Activated naive CD4-positive, alpha-beta T cell treated with anti-CD3 and anti-CD28 coated beads, Interleukin-2, amount 10 ng/mL, durations not matched to agents 7 days and 5 days (primary cell): Measurements from ENCODE around the gene LMO1.

Experiments used
- CTCF ChIA-PET: fragments of 350-600 bp; sonication (Branson Sonifier 250); formaldehyde crosslinking; loops from one replicate; lab custom pipeline; 2021; ENCODE audit warnings: antibody characterized with exemption; lab: Charles Lee
- DNase-seq: peaks from one replicate; pipeline ENCODE4 v3.0.0-alpha.2; 2020
- H3K27ac Mint-ChIP-seq: one replicate; pipeline ENCODE4 v1.8.0; 2021; ENCODE audit warnings: mild to moderate bottlenecking, moderate library complexity, mixed read lengths
- H3K27me3 Mint-ChIP-seq: one replicate; pipeline ENCODE4 v1.8.0; 2021; ENCODE audit warnings: mild to moderate bottlenecking, mixed read lengths
- H3K36me3 Mint-ChIP-seq: one replicate; pipeline ENCODE4 v1.8.0; 2021; ENCODE audit warnings: mixed read lengths
- H3K4me1 Mint-ChIP-seq: one replicate; pipeline ENCODE4 v1.8.0; 2021; ENCODE audit warnings: mixed read lengths
- H3K4me3 Mint-ChIP-seq: one replicate; pipeline ENCODE4 v1.8.0; 2021; ENCODE audit warnings: mild to moderate bottlenecking, moderate library complexity, mixed read lengths
- H3K9me3 Mint-ChIP-seq: one replicate; pipeline ENCODE4 v1.8.0; 2021; ENCODE audit warnings: mixed read lengths

The LMO1 gene

DNA sequence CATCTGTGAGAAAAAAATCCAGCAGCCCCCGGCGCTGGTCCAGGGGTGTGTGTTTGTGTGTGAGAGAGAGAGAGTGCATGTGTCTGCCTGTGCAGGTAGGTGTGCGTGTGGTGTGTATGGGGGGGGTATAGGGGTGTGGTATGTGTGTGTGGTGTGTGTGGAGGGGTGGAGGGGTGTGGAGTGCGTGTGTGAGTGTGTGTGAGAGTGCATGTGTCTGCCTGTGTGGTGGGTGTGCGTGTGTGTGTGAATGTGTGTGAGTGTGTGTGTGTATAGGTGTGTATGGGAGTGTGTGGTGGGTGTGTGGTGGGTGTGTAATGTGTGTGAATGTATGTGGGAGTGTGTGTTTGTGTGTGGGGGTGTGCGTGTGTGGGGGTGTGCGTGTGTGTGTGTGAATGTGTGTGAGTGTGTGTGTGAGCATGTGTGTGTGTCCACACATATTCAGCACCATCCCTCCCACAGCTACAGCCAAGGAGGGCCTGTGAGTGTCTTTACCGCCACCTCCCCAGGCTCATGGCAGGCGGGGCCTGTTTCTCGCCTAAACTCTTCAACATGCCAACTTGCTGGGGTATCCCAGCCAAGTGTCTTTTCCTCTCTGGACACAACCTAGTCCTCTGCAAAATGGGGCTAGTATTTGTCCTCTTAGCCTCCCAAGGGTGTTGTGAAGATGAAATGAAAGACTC is 11.9 kb downstream of the LMO1 start:
- peak; percentile 10 for DNase-seq
- no peaks in the 10 kb centered on the region for H3K9me3 Mint-ChIP-seq
- no peak overlapping the region for H3K4me3 Mint-ChIP-seq
- H3K36me3 Mint-ChIP-seq = no peaks in the 10 kb centered on the region
- no peaks in the 10 kb centered on the region for H3K4me1 Mint-ChIP-seq
- peaks cover 12% of the 10 kb centered on the region for H3K27me3 Mint-ChIP-seq
- CTCF ChIA-PET = no interaction called here
- no peak overlapping the region for H3K27ac Mint-ChIP-seq

DNA sequence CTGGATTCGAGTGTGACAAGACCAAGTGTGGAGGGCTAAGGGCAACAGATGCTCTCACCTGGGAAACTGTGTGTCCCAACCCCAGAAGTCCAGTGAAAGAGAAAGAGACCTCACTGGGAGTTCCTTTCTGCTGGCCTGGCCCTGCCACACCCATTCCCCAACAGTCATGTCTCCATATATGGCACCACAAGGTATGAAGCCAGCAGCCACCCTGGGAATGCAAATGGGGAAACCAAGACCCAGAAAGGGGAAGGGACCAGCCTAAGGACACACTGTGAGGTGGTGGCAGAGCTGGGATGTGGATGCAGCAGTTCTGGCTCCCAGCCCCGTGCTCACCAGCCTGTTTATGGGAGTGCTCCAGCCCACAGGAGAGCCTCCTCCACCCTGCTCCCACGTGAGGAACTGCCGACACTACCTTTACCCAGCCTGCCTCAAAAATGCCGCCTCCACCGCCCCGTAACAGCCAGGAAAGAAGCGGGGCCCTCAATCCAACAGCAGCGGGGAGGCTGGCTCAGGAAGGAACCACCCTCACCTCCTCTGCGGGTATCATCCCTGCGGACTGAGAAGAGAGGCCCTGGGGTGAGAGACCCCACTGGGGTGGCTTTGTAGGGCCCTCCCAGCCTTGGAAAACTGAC is 12.6 kb downstream of the LMO1 start:
- CTCF ChIA-PET = no interaction called here
- DNase-seq = peak; percentile 10
- no peaks in the 10 kb centered on the region for H3K9me3 Mint-ChIP-seq
- no peaks in the 10 kb centered on the region for H3K4me1 Mint-ChIP-seq
- no peak overlapping the region for H3K4me3 Mint-ChIP-seq
- H3K27ac Mint-ChIP-seq = no peak overlapping the region
- peaks cover 12% of the 10 kb centered on the region for H3K27me3 Mint-ChIP-seq
- no peaks in the 10 kb centered on the region for H3K36me3 Mint-ChIP-seq

DNA sequence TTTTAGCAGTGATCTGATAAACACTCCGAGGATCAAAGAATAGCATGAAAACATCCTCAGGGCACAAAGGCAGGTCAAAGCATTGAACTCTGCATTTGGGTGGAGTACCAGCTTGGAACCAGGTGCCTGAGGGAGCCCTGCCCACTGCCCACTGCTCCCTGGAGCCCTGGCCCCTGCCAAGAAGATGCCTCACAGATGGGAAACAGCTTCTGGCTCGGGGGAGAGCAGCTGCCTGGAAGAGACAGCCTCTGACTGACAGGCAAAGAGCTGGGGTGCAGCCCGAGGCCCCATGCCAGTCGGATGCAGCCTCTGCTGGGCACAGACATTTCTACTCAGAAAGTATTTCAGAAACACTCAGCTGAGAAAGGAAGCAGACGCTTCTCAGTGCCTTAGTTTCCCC is 13.2 kb downstream of the LMO1 start:
- Mint-ChIP-seq H3K4me3 (no peak overlapping the region), H3K9me3 (no peaks in the 10 kb centered on the region), H3K27me3 (peaks cover 12% of the 10 kb centered on the region), H3K27ac (no peak overlapping the region), H3K4me1 (no peaks in the 10 kb centered on the region), H3K36me3 (no peaks in the 10 kb centered on the region)
- CTCF ChIA-PET = interaction anchor here (1.2 kb wide), 1 partner anchor 13 kb away, joined by 6 read pairs; the partner anchor contains the start of gene LMO1
- DNase-seq = no peak

DNA sequence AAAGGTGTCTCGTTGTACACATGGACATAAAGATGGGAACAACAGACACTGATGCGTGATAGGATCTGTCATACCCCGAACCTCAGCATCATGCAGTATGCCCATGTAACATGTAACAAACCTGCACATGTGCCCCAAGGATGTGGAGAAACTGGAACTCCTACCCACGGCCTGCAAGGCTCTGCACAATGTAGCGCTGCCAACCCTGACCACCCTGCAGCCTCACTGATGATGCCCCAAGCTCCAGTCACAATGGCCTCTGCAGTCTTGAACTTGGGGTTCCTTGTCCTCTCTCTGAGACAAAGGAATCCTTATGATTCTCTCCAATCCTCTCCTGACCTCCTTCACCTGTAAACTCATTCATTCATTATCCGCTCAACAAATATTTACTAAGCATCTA is 14.2 kb downstream of the LMO1 start:
- Mint-ChIP-seq H3K27me3 (peaks cover 12% of the 10 kb centered on the region), H3K36me3 (no peaks in the 10 kb centered on the region), H3K27ac (no peak overlapping the region), H3K4me1 (no peaks in the 10 kb centered on the region), H3K9me3 (no peaks in the 10 kb centered on the region), H3K4me3 (no peak overlapping the region)
- CTCF ChIA-PET = interaction anchor here (1.2 kb wide), 1 partner anchor 14 kb away, joined by 6 read pairs; the partner anchor contains the start of gene LMO1
- DNase-seq = no peak

- no peaks in the 10 kb centered on the region for H3K36me3 Mint-ChIP-seq
- CTCF ChIA-PET = interaction anchor here (1.1 kb wide), 1 partner anchor 15 kb away, joined by 6 read pairs; the partner anchor contains the start of gene LMO1
- H3K27ac Mint-ChIP-seq = no peak overlapping the region
- no peak for DNase-seq
- no peaks in the 10 kb centered on the region for H3K4me1 Mint-ChIP-seq
- peaks cover 12% of the 10 kb centered on the region for H3K27me3 Mint-ChIP-seq
- no peak overlapping the region for H3K4me3 Mint-ChIP-seq
- H3K9me3 Mint-ChIP-seq = no peaks in the 10 kb centered on the region
Observed at GRCh38 chr11:8248786-8249185, 14.9 kb downstream of the LMO1 start.

DNA sequence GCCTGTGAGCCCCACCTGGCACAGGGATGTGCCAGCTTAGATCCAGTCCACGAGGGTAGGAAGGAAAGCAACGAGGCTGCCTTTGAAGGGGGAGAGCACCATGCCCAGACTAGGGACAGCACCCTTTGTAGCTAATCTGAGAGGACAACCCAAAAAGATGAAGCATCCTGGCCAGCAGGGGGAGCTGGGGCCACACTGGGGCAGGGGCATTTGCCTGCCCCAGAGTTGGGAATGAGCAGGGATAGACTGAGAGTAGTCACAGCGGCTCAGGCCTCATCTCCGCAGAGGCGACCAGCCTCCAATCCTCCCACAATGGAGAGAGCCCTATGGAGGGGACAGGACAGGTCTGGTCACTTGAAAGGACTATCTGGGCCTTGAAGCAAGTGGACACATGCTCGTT is 16.4 kb downstream of the LMO1 start:
- no peak overlapping the region for H3K4me3 Mint-ChIP-seq

GRCh38 chr11:8243458-8243857 is 20.2 kb downstream of the LMO1 start:
- CTCF ChIA-PET = no interaction called here

More for the DNA sequence above, 16.4 kb downstream of the LMO1 start:
- peaks cover 19% of the 10 kb centered on the region for H3K27me3 Mint-ChIP-seq
- no peaks in the 10 kb centered on the region for H3K9me3 Mint-ChIP-seq
- CTCF ChIA-PET = interaction anchor here (1.2 to 2.2 kb wide), 5 partner anchors 9 to 320 kb away, joined by 4 to 9 read pairs (median 5); partner anchors contain the start of gene LMO1
- DNase-seq = peak; percentile 39
- no peaks in the 10 kb centered on the region for H3K36me3 Mint-ChIP-seq
- H3K4me1 Mint-ChIP-seq = no peaks in the 10 kb centered on the region
- H3K27ac Mint-ChIP-seq = no peak overlapping the region

GRCh38 chr11:8242499-8243280 is 21.0 kb downstream of the LMO1 start:
- Mint-ChIP-seq H3K27ac (no peak overlapping the region), H3K27me3 (peaks cover 18% of the 10 kb centered on the region), H3K9me3 (no peaks in the 10 kb centered on the region), H3K4me1 (no peaks in the 10 kb centered on the region), H3K4me3 (no peak overlapping the region), H3K36me3 (no peaks in the 10 kb centered on the region)
- CTCF ChIA-PET = interaction anchor here (1.3 to 1.5 kb wide), 2 partner anchors 15 to 23 kb away, joined by 3 to 4 read pairs; no protein-coding TSS in a partner anchor
- DNase-seq = no peak

More at GRCh38 chr11:8243458-8243857, 20.2 kb downstream of the LMO1 start:
- no peak for DNase-seq
- H3K4me3 Mint-ChIP-seq = no peak overlapping the region
- H3K27ac Mint-ChIP-seq = no peak overlapping the region
- no peaks in the 10 kb centered on the region for H3K36me3 Mint-ChIP-seq
- H3K4me1 Mint-ChIP-seq = no peaks in the 10 kb centered on the region
- H3K27me3 Mint-ChIP-seq = peaks cover 18% of the 10 kb centered on the region
- H3K9me3 Mint-ChIP-seq = no peaks in the 10 kb centered on the region

DNA sequence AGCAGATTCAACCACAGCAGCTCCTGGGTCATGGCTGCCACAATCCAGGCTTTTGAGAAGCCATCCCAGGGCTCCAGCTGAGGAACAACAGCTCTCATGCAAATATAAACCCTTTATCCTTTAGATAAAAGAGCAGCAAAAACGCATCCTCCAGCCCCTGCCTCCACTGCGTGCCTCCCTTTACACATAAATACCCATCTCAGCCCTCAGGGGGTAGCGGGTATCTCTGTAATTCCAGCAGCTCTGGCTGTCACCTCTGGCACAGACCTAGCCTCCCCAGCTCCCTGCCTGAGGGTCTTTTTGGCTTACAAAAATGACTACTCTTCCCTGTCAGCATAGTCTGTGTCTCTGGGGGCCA is 21.6 kb downstream of the LMO1 start:
- Mint-ChIP-seq H3K4me3 (no peak overlapping the region), H3K9me3 (no peaks in the 10 kb centered on the region), H3K4me1 (no peaks in the 10 kb centered on the region), H3K27me3 (peaks cover 18% of the 10 kb centered on the region), H3K36me3 (no peaks in the 10 kb centered on the region), H3K27ac (no peak overlapping the region)
- no peak for DNase-seq
- CTCF ChIA-PET = interaction anchor here (0.8 to 1.5 kb wide), 4 partner anchors 14 to 22 kb away, joined by 3 to 4 read pairs (median 3); partner anchors contain the start of gene LMO1

GRCh38 chr11:8241373-8242117 is 22.1 kb downstream of the LMO1 start:
- no peak for DNase-seq
- H3K9me3 Mint-ChIP-seq = no peaks in the 10 kb centered on the region
- H3K4me1 Mint-ChIP-seq = no peaks in the 10 kb centered on the region
- no peaks in the 10 kb centered on the region for H3K36me3 Mint-ChIP-seq
- H3K27me3 Mint-ChIP-seq = peaks cover 18% of the 10 kb centered on the region
- no peak overlapping the region for H3K4me3 Mint-ChIP-seq
- CTCF ChIA-PET = interaction anchor here (0.7 to 1.5 kb wide), 5 partner anchors 13 to 48 kb away, joined by 3 to 4 read pairs (median 3); partner anchors contain the start of gene LMO1
- H3K27ac Mint-ChIP-seq = no peak overlapping the region

GRCh38 chr11:8239536-8240228 is 24.0 kb downstream of the LMO1 start:
- DNase-seq = no peak
- H3K9me3 Mint-ChIP-seq = no peaks in the 10 kb centered on the region
- no peak overlapping the region for H3K27ac Mint-ChIP-seq
- H3K4me3 Mint-ChIP-seq = no peak overlapping the region
- H3K27me3 Mint-ChIP-seq = peaks cover 18% of the 10 kb centered on the region
- H3K4me1 Mint-ChIP-seq = peaks cover 10% of the 10 kb centered on the region
- CTCF ChIA-PET = no interaction called here
- no peaks in the 10 kb centered on the region for H3K36me3 Mint-ChIP-seq

DNA sequence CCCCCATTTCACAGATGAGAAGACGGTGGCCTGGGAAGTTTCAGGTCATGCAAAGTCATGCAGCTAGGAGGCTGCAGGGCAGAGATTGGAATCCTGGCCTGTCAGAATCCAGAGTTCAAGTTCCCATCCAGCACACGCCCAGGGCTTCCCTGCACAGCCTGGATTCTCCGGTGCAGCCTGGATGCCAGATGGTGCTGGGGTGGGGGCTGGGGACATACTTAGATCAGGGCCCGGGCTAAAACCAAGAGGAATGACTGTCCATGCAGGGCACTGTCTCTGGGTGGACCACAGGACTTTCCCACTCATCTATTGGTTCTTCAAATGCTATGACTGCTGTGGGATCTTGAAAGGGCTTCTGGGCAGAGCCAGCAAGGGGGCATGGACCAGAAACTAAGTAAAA is 24.6 kb downstream of the LMO1 start:
- Mint-ChIP-seq H3K9me3 (no peaks in the 10 kb centered on the region), H3K36me3 (no peaks in the 10 kb centered on the region), H3K4me1 (peaks cover 10% of the 10 kb centered on the region), H3K27me3 (peaks cover 23% of the 10 kb centered on the region), H3K27ac (no peak overlapping the region), H3K4me3 (no peak overlapping the region)
- CTCF ChIA-PET = no interaction called here
- DNase-seq = no peak

DNA sequence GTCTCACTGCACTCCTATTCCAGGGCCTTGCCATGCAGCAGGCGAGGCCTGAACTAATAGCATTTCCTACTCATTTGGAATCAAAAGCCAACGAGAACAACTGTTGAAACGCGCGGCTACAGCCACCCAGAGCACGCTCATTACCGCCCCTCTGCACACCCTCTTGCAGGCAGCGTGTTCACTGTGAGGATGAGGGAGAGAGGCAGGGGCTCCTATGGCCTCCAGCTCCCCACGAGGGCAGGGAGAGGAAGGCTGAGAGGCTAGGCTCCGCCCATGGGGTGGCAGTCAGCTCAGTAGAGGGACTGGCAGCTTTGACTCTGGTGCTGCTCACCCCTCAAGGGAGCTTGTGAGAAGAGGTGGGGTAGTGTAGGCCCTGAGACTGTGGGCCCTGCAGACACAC is 26.2 kb downstream of the LMO1 start:
- H3K9me3 Mint-ChIP-seq = no peaks in the 10 kb centered on the region
- DNase-seq = no peak
- CTCF ChIA-PET = interaction anchor here (1.1 to 1.5 kb wide), 3 partner anchors 9 to 14 kb away, joined by 3 to 5 read pairs (median 3); no protein-coding TSS in a partner anchor
- peaks cover 16% of the 10 kb centered on the region for H3K27me3 Mint-ChIP-seq
- no peak overlapping the region for H3K4me3 Mint-ChIP-seq
- H3K4me1 Mint-ChIP-seq = peaks cover 10% of the 10 kb centered on the region
- H3K27ac Mint-ChIP-seq = no peak overlapping the region
- H3K36me3 Mint-ChIP-seq = no peaks in the 10 kb centered on the region
